Dendritic cell treated with granulocyte-macrophage colony-stimulating factor and Interleukin-4, amounts not matched to agents 40 ng/mL and 50 ng/mL, for 4 days (primary cell): Measurements from ENCODE around the gene GIMAP8.
"Not testable (repeated sequence)": the region's sequence is repeated elsewhere in the genome, so short reads cannot be mapped to it uniquely, and the experiment has no call there.

Experiments used
- H3K27ac Mint-ChIP-seq: one replicate; pipeline ENCODE4 v1.8.0; 2022; ENCODE audit warnings: mild to moderate bottlenecking, mixed read lengths
- H3K27me3 Mint-ChIP-seq: one replicate; pipeline ENCODE4 v1.8.0; 2022; ENCODE audit warnings: mild to moderate bottlenecking, mixed read lengths
- H3K36me3 Mint-ChIP-seq: one replicate; pipeline ENCODE4 v1.8.0; 2022; ENCODE audit warnings: low read depth, mixed read lengths
- H3K4me1 Mint-ChIP-seq: one replicate; pipeline ENCODE4 v1.8.0; 2022; ENCODE audit warnings: low read depth, mixed read lengths
- H3K4me3 Mint-ChIP-seq: one replicate; pipeline ENCODE4 v1.8.0; 2022; ENCODE audit warnings: mild to moderate bottlenecking, moderate library complexity, mixed read lengths
- H3K9me3 Mint-ChIP-seq: one replicate; pipeline ENCODE4 v1.8.0; 2022; ENCODE audit warnings: mixed read lengths
- intact Hi-C: fragments of 100-400 bp; cut with micrococcal nuclease; formaldehyde crosslinking; loops from one replicate; pipeline ENCODE4 v1.15.0; 2022

GIMAP8 gene

GRCh38 chr7:150476819-150477631, 26.6 kb downstream of the GIMAP8 start:
- H3K27ac Mint-ChIP-seq: no peak overlapping the region
- peaks cover 60% of the 10 kb centered on the region for H3K4me1 Mint-ChIP-seq
- H3K27me3 Mint-ChIP-seq: no peaks in the 10 kb centered on the region
- peaks cover 69% of the 10 kb centered on the region for H3K36me3 Mint-ChIP-seq
- H3K9me3 Mint-ChIP-seq: no peaks in the 10 kb centered on the region
- H3K4me3 Mint-ChIP-seq: no peak overlapping the region
- intact Hi-C loops: no loop called here

DNA sequence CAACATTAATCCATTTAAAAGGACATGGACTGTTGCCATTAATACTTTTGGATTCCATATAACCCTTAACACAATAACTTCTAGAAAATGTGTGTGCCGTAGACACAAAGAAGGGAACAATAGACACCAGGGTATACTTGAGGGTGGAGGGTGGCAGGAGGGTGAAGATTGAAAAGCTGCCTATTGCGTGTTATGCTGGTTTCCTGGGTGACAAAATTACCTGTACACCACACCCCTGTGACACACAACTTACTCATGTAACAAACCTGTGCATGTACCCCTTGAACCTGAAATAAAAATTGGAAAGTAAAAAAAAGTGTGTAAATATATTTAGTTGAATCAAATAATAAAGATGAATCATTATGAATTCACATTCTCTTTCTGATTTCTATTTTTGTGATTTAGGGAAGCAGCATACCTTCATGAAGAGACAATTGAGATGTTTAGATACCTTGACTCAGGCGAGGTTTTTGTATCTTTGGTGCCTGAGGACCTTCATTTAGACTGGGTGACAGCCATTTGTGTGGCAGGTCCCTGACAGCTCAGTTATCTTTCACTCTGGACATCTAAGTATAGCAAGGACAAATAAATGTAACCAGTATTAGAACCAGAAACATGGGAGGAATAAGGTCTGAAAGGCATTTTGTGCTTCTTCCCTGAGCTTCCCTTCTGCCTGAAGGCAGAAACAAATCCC, 28.7 kb downstream of the GIMAP8 start:
- Mint-ChIP-seq H3K4me3 (no peak overlapping the region), H3K27ac (peak overlapping the region; percentile 63), H3K4me1 (peaks cover 70% of the 10 kb centered on the region), H3K27me3 (no peaks in the 10 kb centered on the region), H3K36me3 (peaks cover 47% of the 10 kb centered on the region), H3K9me3 (no peaks in the 10 kb centered on the region)
- intact Hi-C loops: no loop called here

- Mint-ChIP-seq H3K9me3 (no peaks in the 10 kb centered on the region), H3K36me3 (peaks cover 25% of the 10 kb centered on the region)
These were observed 30.9 kb downstream of the GIMAP8 start for GRCh38 chr7:150481186-150481920.

GRCh38 chr7:150481922-150482321, 31.5 kb downstream of the GIMAP8 start:
- Mint-ChIP-seq H3K27ac (peak overlapping the region; percentile 89), H3K9me3 (no peaks in the 10 kb centered on the region), H3K27me3 (no peaks in the 10 kb centered on the region), H3K4me1 (peaks cover 76% of the 10 kb centered on the region), H3K4me3 (no peak overlapping the region), H3K36me3 (peaks cover 20% of the 10 kb centered on the region)
- intact Hi-C loops: loop anchor here (2.0 kb wide), 1 partner anchor 31 kb away; the partner anchor contains the start of gene GIMAP8

More at GRCh38 chr7:150481186-150481920, 30.9 kb downstream of the GIMAP8 start:
- intact Hi-C loops: no loop called here
- Mint-ChIP-seq H3K4me1 (peaks cover 71% of the 10 kb centered on the region), H3K4me3 (peak overlapping the region; percentile 23), H3K27me3 (no peaks in the 10 kb centered on the region), H3K27ac (peak overlapping the region; percentile 89)

- H3K4me3 Mint-ChIP-seq: peak overlapping the region; percentile 45
- intact Hi-C loops: loop anchor here (2.0 kb wide), 1 partner anchor 33 kb away; the partner anchor contains the start of gene GIMAP8
These were observed 33.1 kb downstream of the GIMAP8 start for GRCh38 chr7:150483514-150483913.

GRCh38 chr7:150484071-150484470, 33.6 kb downstream of the GIMAP8 start:
- Mint-ChIP-seq H3K4me1 (peaks cover 72% of the 10 kb centered on the region), H3K27ac (peak overlapping the region; percentile 77)
- H3K27me3 Mint-ChIP-seq, H3K9me3 Mint-ChIP-seq, H3K4me3 Mint-ChIP-seq, H3K36me3 Mint-ChIP-seq, intact Hi-C loops: not testable (repeated sequence)

More at GRCh38 chr7:150483514-150483913, 33.1 kb downstream of the GIMAP8 start:
- H3K27ac Mint-ChIP-seq: peak overlapping the region; percentile 77
- H3K36me3 Mint-ChIP-seq, H3K27me3 Mint-ChIP-seq, H3K9me3 Mint-ChIP-seq: not testable (repeated sequence)
- peaks cover 68% of the 10 kb centered on the region for H3K4me1 Mint-ChIP-seq

DNA sequence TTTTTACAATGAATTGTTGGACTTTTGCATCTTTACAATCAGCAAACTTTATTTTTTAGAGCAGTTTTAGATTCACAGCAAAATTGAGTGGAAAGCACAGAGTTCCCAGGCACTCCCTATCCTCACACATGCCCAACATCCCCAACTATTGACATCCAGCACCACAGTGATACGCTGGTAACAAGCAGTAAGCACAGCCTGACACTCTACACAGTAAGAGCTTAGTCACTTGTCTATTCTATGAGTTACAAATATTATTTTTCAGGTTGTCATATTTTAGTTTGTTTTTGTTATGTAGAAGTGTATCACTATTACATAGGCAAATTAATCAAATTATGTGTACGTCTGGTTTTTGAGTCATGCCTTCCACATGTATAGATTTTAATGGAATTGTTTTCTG, 37.2 kb downstream of the GIMAP8 start:
- no peaks in the 10 kb centered on the region for H3K36me3 Mint-ChIP-seq
- no peaks in the 10 kb centered on the region for H3K27me3 Mint-ChIP-seq
- intact Hi-C loops: no loop called here
- H3K9me3 Mint-ChIP-seq: no peaks in the 10 kb centered on the region
- H3K4me3 Mint-ChIP-seq: no peak overlapping the region
- H3K4me1 Mint-ChIP-seq: peaks cover 62% of the 10 kb centered on the region
- H3K27ac Mint-ChIP-seq: no peak overlapping the region

DNA sequence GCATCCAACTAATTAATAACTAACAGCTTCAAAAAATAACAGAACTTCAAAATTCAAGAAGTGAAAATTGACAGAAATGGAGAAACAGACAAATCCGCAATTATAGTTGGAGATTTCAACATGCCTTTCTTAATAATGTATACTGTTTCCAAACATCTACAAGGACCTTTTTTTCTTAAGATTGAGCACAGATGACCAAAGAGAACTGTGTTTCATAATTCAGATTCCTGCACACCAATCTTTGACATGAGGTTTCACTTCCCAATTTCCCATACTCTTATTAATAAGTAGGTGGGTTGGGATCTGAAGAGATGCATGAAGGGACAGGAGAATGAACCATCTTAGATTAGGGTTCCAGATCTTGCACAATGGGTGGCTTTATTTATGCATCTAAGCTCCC, 39.4 kb downstream of the GIMAP8 start:
- intact Hi-C loops: no loop called here
- H3K4me3 Mint-ChIP-seq: no peak overlapping the region
- no peaks in the 10 kb centered on the region for H3K27me3 Mint-ChIP-seq
- no peaks in the 10 kb centered on the region for H3K9me3 Mint-ChIP-seq
- peaks cover 46% of the 10 kb centered on the region for H3K4me1 Mint-ChIP-seq
- no peaks in the 10 kb centered on the region for H3K36me3 Mint-ChIP-seq
- H3K27ac Mint-ChIP-seq: peak overlapping the region; percentile 76

GRCh38 chr7:150493442-150493841, 43.0 kb downstream of the GIMAP8 start:
- intact Hi-C loops, H3K36me3 Mint-ChIP-seq: not testable (repeated sequence)
- peaks cover 43% of the 10 kb centered on the region for H3K4me1 Mint-ChIP-seq

GRCh38 chr7:150502519-150502918, 52.1 kb downstream of the GIMAP8 start:
- Mint-ChIP-seq H3K36me3 (no peaks in the 10 kb centered on the region), H3K9me3 (peaks cover 17% of the 10 kb centered on the region), H3K4me3 (no peak overlapping the region), H3K27ac (no peak overlapping the region), H3K4me1 (peaks cover 36% of the 10 kb centered on the region), H3K27me3 (no peaks in the 10 kb centered on the region)
- intact Hi-C loops: no loop called here

More at GRCh38 chr7:150493442-150493841, 43.0 kb downstream of the GIMAP8 start:
- not testable (repeated sequence) for H3K27ac Mint-ChIP-seq, H3K4me3 Mint-ChIP-seq, H3K27me3 Mint-ChIP-seq, H3K9me3 Mint-ChIP-seq

GRCh38 chr7:150503155-150503554, 52.7 kb downstream of the GIMAP8 start:
- Mint-ChIP-seq H3K27me3 (no peaks in the 10 kb centered on the region), H3K4me1 (peaks cover 34% of the 10 kb centered on the region), H3K27ac (no peak overlapping the region), H3K9me3 (peaks cover 13% of the 10 kb centered on the region), H3K4me3 (no peak overlapping the region), H3K36me3 (no peaks in the 10 kb centered on the region)
- intact Hi-C loops: no loop called here

GRCh38 chr7:150503581-150503980, 53.2 kb downstream of the GIMAP8 start:
- Mint-ChIP-seq H3K27ac (no peak overlapping the region), H3K4me3 (no peak overlapping the region), H3K4me1 (peaks cover 32% of the 10 kb centered on the region), H3K36me3 (no peaks in the 10 kb centered on the region), H3K9me3 (peaks cover 9% of the 10 kb centered on the region), H3K27me3 (no peaks in the 10 kb centered on the region)
- intact Hi-C loops: no loop called here

DNA sequence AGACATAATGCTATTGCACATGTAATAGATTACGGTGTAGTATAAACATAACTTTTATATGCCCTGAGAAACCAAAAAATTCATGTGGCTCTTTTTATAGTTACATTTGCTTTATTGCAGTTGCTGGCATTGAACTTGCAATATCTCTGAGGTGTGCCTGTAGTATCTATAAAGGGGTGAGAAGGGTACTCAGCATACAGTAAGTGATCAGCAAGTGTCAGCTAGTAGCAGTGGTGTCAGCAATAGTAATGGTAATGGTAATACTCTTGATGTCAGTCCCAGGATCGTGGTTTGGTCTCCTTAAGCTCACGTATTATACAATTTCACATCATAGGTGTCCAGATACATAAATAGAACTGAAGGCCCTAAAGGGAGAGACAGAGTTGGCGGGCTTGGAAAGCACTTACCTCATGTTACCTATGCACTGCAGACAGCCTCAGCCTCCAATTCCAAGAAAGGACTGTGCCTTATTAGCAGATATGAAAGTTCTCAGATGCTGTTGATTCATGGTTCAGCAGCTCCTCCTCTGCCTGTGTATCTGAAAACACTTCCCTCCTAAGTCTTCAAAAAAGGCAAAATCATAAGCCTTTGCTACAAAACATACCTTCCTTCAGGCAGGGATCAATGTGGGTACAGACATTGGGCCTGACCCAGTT, 57.6 kb downstream of the GIMAP8 start:
- H3K27ac Mint-ChIP-seq: no peak overlapping the region
- intact Hi-C loops: no loop called here
- no peak overlapping the region for H3K4me3 Mint-ChIP-seq
- H3K27me3 Mint-ChIP-seq: no peaks in the 10 kb centered on the region
- H3K4me1 Mint-ChIP-seq: peaks cover 18% of the 10 kb centered on the region
- no peaks in the 10 kb centered on the region for H3K36me3 Mint-ChIP-seq
- no peaks in the 10 kb centered on the region for H3K9me3 Mint-ChIP-seq
